ENCODE measurements around the gene SAA4. TPM values are rescaled to one million over a fixed set of nuclear protein-coding genes. Genes with fewer than 3 reads are reported as not detected.

The SAA4 gene
- total and polyA plus RNA-seq, 9 of the 15 experiments (the other 6 are each of a cell fraction or from before 2014, with no cell fraction given): not detected

GRCh38 chr11:18223591-18224387 lies 12.8 kb downstream of the SAA4 start:
- no peaks in the 10 kb centered on the region for H3K36me3 ChIP-seq (ENCODE audit: control insufficient read depth, insufficient read depth, low read length)
- FAIRE-seq (no peak), DNase-seq (ENCODE audit: extremely low read depth in 1 of 4, low spot score in 3 of 4) (no peak), ATAC-seq (no peak)
- peaks cover 0 to 3% of the 10 kb centered on the region in 2 experiments; a peak in 1 of 5 replicates for H3K4me1 ChIP-seq (replicated peaks in 1 of 2; ENCODE audit: control insufficient read depth in 2 of 2, insufficient read depth in 2 of 2, low read length in 2 of 2)
- POLR2A ChIA-PET: no interaction called here
- BruUV-seq (replicated peaks): no TSS peak
- H3K27me3 ChIP-seq (ENCODE audit: control insufficient read depth in 2 of 2, insufficient read depth in 2 of 2, low read length in 2 of 2): peaks cover 0 to 6% of the 10 kb centered on the region in 2 experiments; a peak in 1 of 5 replicates
- H4K20me1 ChIP-seq (replicated peaks; ENCODE audit: control insufficient read depth, insufficient read depth, low read length): no peaks in the 10 kb centered on the region
- no peak overlapping the region for H3K9ac ChIP-seq (ENCODE audit: insufficient read depth in 1 of 2, low read depth in 2 of 2, low read length in 2 of 2)
- no peaks in the 10 kb centered on the region for H3K79me2 ChIP-seq (ENCODE audit: control insufficient read depth, insufficient read depth, low read length)
- no peak overlapping the region for H3K27ac ChIP-seq (ENCODE audit: extremely low read depth, low read depth, low read length)
- H3K4me3 ChIP-seq: no peak overlapping the region
- H3K9me3 ChIP-seq (replicated peaks; ENCODE audit: control insufficient read depth, insufficient read depth, low read depth, low read length): no peaks in the 10 kb centered on the region
- H2AFZ ChIP-seq (ENCODE audit: low read depth, low read length): no peak overlapping the region
- no peak overlapping the region for H3K4me2 ChIP-seq (ENCODE audit: insufficient read depth, low read length)
- no peaks in the 10 kb centered on the region for H3K9me1 ChIP-seq (ENCODE audit: control insufficient read depth, insufficient read depth, low read length)
- 2% methylated on average over 3 of the region's 3 CpGs for WGBS (ENCODE audit: insufficient coverage, low coverage, missing lambda C conversion rate)
- CTCF ChIA-PET (ENCODE audit: low intra/inter-chr PET ratio): no interaction called here
- in situ Hi-C loops (cut with MboI) (no loop called here), intact Hi-C loops (cut with micrococcal nuclease) (no loop called here)
- TF ChIP-seq, protein P1, sequence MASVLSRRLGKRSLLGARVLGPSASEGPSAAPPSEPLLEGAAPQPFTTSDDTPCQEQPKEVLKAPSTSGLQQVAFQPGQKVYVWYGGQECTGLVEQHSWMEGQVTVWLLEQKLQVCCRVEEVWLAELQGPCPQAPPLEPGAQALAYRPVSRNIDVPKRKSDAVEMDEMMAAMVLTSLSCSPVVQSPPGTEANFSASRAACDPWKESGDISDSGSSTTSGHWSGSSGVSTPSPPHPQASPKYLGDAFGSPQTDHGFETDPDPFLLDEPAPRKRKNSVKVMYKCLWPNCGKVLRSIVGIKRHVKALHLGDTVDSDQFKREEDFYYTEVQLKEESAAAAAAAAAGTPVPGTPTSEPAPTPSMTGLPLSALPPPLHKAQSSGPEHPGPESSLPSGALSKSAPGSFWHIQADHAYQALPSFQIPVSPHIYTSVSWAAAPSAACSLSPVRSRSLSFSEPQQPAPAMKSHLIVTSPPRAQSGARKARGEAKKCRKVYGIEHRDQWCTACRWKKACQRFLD (CRISPR knock-in tag; IDR thresholded peaks at IDR 0.05): no peak
- TF ChIP-seq ZNF586 (CRISPR knock-in tag; conservative IDR thresholded peaks at IDR 0.05) (no peak), MYC (IDR thresholded peaks at IDR 0.05; ENCODE audit: low read depth, low read length) (no peak), MYC (CRISPR knock-in tag; IDR thresholded peaks at IDR 0.05; ENCODE audit: borderline replicate concordance, low read depth) (no peak), ZZZ3 (IDR thresholded peaks at IDR 0.05) (no peak), TFE3 (CRISPR knock-in tag; IDR thresholded peaks at IDR 0.05) (no peak), RFX7 (CRISPR knock-in tag; IDR thresholded peaks at IDR 0.05) (no peak), ZNF766 (CRISPR knock-in tag; conservative IDR thresholded peaks at IDR 0.05) (no peak), GABPB2 (CRISPR knock-in tag; conservative IDR thresholded peaks at IDR 0.05) (no peak), PHF20 (IDR thresholded peaks at IDR 0.05; ENCODE audit: partially characterized antibody) (no peak), KDM2B (CRISPR knock-in tag; IDR thresholded peaks at IDR 0.05) (no peak), CBFA2T2 (conservative IDR thresholded peaks at IDR 0.05) (no peak), ETV5 (CRISPR knock-in tag; IDR thresholded peaks at IDR 0.05; ENCODE audit: low read depth) (no peak), TAL1 (IDR thresholded peaks at IDR 0.05) (no peak), ZNF780A (CRISPR knock-in tag; IDR thresholded peaks at IDR 0.05) (no peak), LARP7 (IDR thresholded peaks at IDR 0.05) (no peak)
- TF ChIP-seq, protein P2, sequence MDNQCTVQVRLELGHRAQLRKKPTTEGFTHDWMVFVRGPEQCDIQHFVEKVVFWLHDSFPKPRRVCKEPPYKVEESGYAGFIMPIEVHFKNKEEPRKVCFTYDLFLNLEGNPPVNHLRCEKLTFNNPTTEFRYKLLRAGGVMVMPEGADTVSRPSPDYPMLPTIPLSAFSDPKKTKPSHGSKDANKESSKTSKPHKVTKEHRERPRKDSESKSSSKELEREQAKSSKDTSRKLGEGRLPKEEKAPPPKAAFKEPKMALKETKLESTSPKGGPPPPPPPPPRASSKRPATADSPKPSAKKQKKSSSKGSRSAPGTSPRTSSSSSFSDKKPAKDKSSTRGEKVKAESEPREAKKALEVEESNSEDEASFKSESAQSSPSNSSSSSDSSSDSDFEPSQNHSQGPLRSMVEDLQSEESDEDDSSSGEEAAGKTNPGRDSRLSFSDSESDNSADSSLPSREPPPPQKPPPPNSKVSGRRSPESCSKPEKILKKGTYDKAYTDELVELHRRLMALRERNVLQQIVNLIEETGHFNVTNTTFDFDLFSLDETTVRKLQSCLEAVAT (IDR thresholded peaks at IDR 0.05): no peak
- TF ChIP-seq, protein P3, sequence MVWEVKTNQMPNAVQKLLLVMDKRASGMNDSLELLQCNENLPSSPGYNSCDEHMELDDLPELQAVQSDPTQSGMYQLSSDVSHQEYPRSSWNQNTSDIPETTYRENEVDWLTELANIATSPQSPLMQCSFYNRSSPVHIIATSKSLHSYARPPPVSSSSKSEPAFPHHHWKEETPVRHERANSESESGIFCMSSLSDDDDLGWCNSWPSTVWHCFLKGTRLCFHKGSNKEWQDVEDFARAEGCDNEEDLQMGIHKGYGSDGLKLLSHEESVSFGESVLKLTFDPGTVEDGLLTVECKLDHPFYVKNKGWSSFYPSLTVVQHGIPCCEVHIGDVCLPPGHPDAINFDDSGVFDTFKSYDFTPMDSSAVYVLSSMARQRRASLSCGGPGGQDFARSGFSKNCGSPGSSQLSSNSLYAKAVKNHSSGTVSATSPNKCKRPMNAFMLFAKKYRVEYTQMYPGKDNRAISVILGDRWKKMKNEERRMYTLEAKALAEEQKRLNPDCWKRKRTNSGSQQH (CRISPR knock-in tag; IDR thresholded peaks at IDR 0.05): no peak

Data from K562 (cell line).